Body of pancreas (tissue), 4 donors: ENCODE measurements around the gene SEC24D.

Experiments used
- POLR2A ChIP-seq, 3 donors: fragments of 450-650 bp; IDR thresholded peaks; one replicate each; pipeline ENCODE4 v1.6.1; 2016; ENCODE audit warnings: antibody characterized with exemption in 3 of 3, mild to moderate bottlenecking in 2 of 3
- TF ChIP-seq, protein P1 (sequence below), 7 experiments: fragments of 450-650 bp in 4 of 7; fragments of 200-600 bp in 3 of 7; sonication (generic) in 3 of 7; IDR thresholded peaks; one replicate each; pipeline ENCODE4 v1.5.1; 2016 to 2019; ENCODE audit warnings: antibody characterized with exemption in 7 of 7

DNA sequence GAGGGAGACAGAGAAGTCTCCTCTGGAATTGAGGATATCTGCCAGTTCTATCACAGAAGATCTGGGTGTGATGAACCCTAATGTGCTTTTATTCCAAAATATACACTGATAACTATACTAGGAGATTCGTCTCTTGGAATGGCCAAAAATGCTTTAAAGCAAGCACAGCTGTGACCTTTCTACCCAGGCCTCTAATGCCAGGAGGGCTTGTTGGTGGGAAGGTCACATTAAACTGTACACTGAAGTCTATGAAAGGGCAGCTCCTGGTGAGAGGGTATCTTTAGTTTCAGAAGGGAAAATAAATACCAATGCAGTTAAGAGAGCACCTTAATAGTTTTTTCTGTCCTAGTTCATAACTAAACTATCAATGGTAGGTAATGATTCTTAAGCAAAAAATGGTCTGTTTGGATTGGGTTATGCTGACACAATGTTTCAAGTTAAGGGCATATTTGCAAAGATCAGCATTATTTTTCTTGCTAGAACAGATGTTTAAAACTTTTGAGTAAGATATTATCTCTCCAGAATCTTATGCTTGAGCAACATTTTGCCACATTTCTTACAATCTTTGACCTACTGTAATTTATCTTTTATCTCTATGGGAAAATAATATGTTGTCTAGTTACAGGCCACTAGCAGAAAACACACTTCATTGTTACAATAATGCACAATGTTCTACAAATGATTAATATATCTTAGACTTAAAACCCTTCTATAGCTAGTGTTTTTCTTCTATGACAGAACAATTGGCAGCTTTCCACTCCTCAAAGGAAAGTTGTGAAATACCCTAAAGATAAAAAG lies 59.6 kb downstream of the SEC24D start:
- no peak for TF ChIP-seq POLR2A (IDR thresholded peaks at IDR 0.05)
- TF ChIP-seq, protein P1, sequence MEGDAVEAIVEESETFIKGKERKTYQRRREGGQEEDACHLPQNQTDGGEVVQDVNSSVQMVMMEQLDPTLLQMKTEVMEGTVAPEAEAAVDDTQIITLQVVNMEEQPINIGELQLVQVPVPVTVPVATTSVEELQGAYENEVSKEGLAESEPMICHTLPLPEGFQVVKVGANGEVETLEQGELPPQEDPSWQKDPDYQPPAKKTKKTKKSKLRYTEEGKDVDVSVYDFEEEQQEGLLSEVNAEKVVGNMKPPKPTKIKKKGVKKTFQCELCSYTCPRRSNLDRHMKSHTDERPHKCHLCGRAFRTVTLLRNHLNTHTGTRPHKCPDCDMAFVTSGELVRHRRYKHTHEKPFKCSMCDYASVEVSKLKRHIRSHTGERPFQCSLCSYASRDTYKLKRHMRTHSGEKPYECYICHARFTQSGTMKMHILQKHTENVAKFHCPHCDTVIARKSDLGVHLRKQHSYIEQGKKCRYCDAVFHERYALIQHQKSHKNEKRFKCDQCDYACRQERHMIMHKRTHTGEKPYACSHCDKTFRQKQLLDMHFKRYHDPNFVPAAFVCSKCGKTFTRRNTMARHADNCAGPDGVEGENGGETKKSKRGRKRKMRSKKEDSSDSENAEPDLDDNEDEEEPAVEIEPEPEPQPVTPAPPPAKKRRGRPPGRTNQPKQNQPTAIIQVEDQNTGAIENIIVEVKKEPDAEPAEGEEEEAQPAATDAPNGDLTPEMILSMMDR (IDR thresholded peaks at IDR 0.05): no peak
